DOHH2 (cell line): ENCODE data around the gene LCE1C.

Experiments
- H3F3A ChIP-seq: fragments of 200-600 bp; sonication (generic), shearing (Covaris generic); 2 replicates; pipeline ENCODE4 v1.6.0; 2016; ENCODE audit warnings: antibody characterized with exemption, mild to moderate bottlenecking; ENCODE audit not compliant: control insufficient read depth, insufficient read depth
- H3K27ac ChIP-seq: fragments of 200-600 bp; sonication (generic); 2 replicates; pipeline ENCODE4 v1.5.1; 2014; ENCODE audit warnings: low read depth, mild to moderate bottlenecking, low read length, moderate library complexity
- H3K27me3 ChIP-seq: fragments of 200-600 bp; sonication (generic); 2 replicates; pipeline ENCODE4 v1.6.1; 2014; ENCODE audit warnings: mild to moderate bottlenecking, low read length, mixed read lengths; ENCODE audit not compliant: control insufficient read depth
- H3K36me3 ChIP-seq: fragments of 200-600 bp; sonication (generic); 2 replicates; pipeline ENCODE4 v1.6.1; 2014; ENCODE audit warnings: mild to moderate bottlenecking, low read length, moderate library complexity, mixed read lengths; ENCODE audit not compliant: control insufficient read depth
- H3K4me1 ChIP-seq: fragments of 200-600 bp; sonication (generic); 2 replicates; pipeline ENCODE4 v1.6.1; 2014; ENCODE audit warnings: mild to moderate bottlenecking, low read length, mixed read lengths; ENCODE audit not compliant: control insufficient read depth
- H3K4me2 ChIP-seq: fragments of 200-600 bp; sonication (generic); 2 replicates; pipeline ENCODE4 v1.6.0; 2014; ENCODE audit warnings: mild to moderate bottlenecking, low read length, moderate library complexity
- H3K4me3 ChIP-seq: fragments of 200-600 bp; sonication (generic); 2 replicates; pipeline ENCODE4 v1.5.1; 2014; ENCODE audit warnings: mild to moderate bottlenecking, low read length, mixed read lengths
- H3K79me2 ChIP-seq: fragments of 200-600 bp; sonication (generic); 2 replicates; pipeline ENCODE4 v1.6.1; 2014; ENCODE audit warnings: mild to moderate bottlenecking, low read length, mixed read lengths; ENCODE audit not compliant: control insufficient read depth
- H3K9me2 ChIP-seq: fragments of 200-600 bp; sonication (generic); replicated peaks from 2 replicates; pipeline ENCODE4 v1.6.1; 2014; ENCODE audit warnings: mild to moderate bottlenecking, low read length, mixed read lengths; ENCODE audit not compliant: control insufficient read depth
- H3K9me3 ChIP-seq: fragments of 200-600 bp; sonication (generic); 2 replicates; pipeline ENCODE4 v1.6.1; 2014; ENCODE audit warnings: antibody characterized with exemption, low read length, mixed read lengths; ENCODE audit not compliant: control insufficient read depth, insufficient read depth
- H4K20me1 ChIP-seq: fragments of 200-600 bp; sonication (generic); 2 replicates; pipeline ENCODE4 v1.6.0; 2014; ENCODE audit warnings: low read depth, mild to moderate bottlenecking, antibody characterized with exemption, low read length, moderate library complexity; ENCODE audit not compliant: control insufficient read depth, insufficient read depth
- CTCF ChIP-seq: fragments of 200-600 bp; sonication (generic); IDR thresholded peaks from one replicate; pipeline ENCODE4 v1.5.1; 2014; ENCODE audit warnings: antibody characterized with exemption, mild to moderate bottlenecking, low read depth, low read length; ENCODE audit not compliant: poor library complexity, severe bottlenecking
- EZH2phosphoT487 ChIP-seq: fragments of 200-600 bp; sonication (generic); IDR thresholded peaks from 2 replicates; pipeline ENCODE4 v1.6.1; 2017; ENCODE audit warnings: borderline replicate concordance, mild to moderate bottlenecking, antibody characterized with exemption, low read length, moderate library complexity, mixed read lengths

LCE1C gene

GRCh38 chr1:152811050-152811449, 4.6 kb upstream of the LCE1C start:
- Histone ChIP-seq H3K9me3 (no peaks in the 10 kb centered on the region), H3F3A (no peaks in the 10 kb centered on the region), H3K4me2 (no peak overlapping the region), H3K27me3 (no peaks in the 10 kb centered on the region; the same call in 1 of the 2 replicates), H3K9me2 (no peaks in the 10 kb centered on the region), H3K79me2 (no peaks in the 10 kb centered on the region), H3K27ac (no peak overlapping the region), H3K36me3 (no peaks in the 10 kb centered on the region), H3K4me3 (no peak overlapping the region), H3K4me1 (no peaks in the 10 kb centered on the region), H4K20me1 (no peaks in the 10 kb centered on the region)
- TF ChIP-seq EZH2phosphoT487 (no peak), CTCF (no peak)

GRCh38 chr1:152801333-152801732, 5.1 kb downstream of the LCE1C start:
- no peaks in the 10 kb centered on the region for H3K79me2 ChIP-seq
- H3K9me2 ChIP-seq = no peaks in the 10 kb centered on the region
- no peaks in the 10 kb centered on the region for H3K9me3 ChIP-seq
- no peaks in the 10 kb centered on the region for H4K20me1 ChIP-seq
- H3K36me3 ChIP-seq = no peaks in the 10 kb centered on the region
- H3F3A ChIP-seq = no peaks in the 10 kb centered on the region
- H3K4me3 ChIP-seq = no peak overlapping the region
- no peak overlapping the region for H3K4me2 ChIP-seq
- no peaks in the 10 kb centered on the region for H3K4me1 ChIP-seq
- TF ChIP-seq CTCF = no peak
- TF ChIP-seq EZH2phosphoT487 = no peak
- no peak overlapping the region for H3K27ac ChIP-seq
- no peaks in the 10 kb centered on the region for H3K27me3 ChIP-seq

- H3K9me3 ChIP-seq = no peaks in the 10 kb centered on the region
- no peaks in the 10 kb centered on the region for H3K79me2 ChIP-seq
- no peaks in the 10 kb centered on the region for H3K36me3 ChIP-seq
- no peaks in the 10 kb centered on the region for H3K27me3 ChIP-seq
- no peaks in the 10 kb centered on the region for H3K9me2 ChIP-seq
- no peaks in the 10 kb centered on the region for H3F3A ChIP-seq
- H3K4me2 ChIP-seq = no peak within 1 kb of the TSS
- no peaks in the 10 kb centered on the region for H4K20me1 ChIP-seq
- no peak for TF ChIP-seq CTCF
- H3K27ac ChIP-seq = no peak within 1 kb of the TSS
- no peak within 1 kb of the TSS for H3K4me3 ChIP-seq
- no peaks in the 10 kb centered on the region for H3K4me1 ChIP-seq
Observed at GRCh38 chr1:152796421-152796820, 10.0 kb downstream of the LCE1C start, which contains the start of gene LCE1D. LCE1D (plus strand) TSS chr1:152796721; CDS start chr1:152797795, 1,074 bp downstream.

GRCh38 chr1:152795686-152796085, 10.8 kb downstream of the LCE1C start:
- H3K9me3 ChIP-seq = no peaks in the 10 kb centered on the region
- no peaks in the 10 kb centered on the region for H3K79me2 ChIP-seq
- H3K27me3 ChIP-seq = no peaks in the 10 kb centered on the region
- H3K4me2 ChIP-seq = no peak overlapping the region
- H3K4me1 ChIP-seq = no peaks in the 10 kb centered on the region
- no peak for TF ChIP-seq EZH2phosphoT487
- TF ChIP-seq CTCF = no peak
- H3K36me3 ChIP-seq = no peaks in the 10 kb centered on the region
- H3K4me3 ChIP-seq = no peak overlapping the region
- no peaks in the 10 kb centered on the region for H4K20me1 ChIP-seq
- H3F3A ChIP-seq = no peaks in the 10 kb centered on the region
- no peaks in the 10 kb centered on the region for H3K9me2 ChIP-seq
- H3K27ac ChIP-seq = no peak overlapping the region
